Lung (tissue), 12 donors: ENCODE measurements around the gene MRPL50. TPM values are rescaled to one million over a fixed set of nuclear protein-coding genes. Genes with fewer than 3 reads are reported as not detected.

Experiments
- ATAC-seq: fragments of 200-7000 bp; cut with Tn5 transposase; one replicate; pipeline ENCODE4 v1.9.1; 2020; ENCODE audit warnings: moderate number of reproducible peaks; ENCODE audit not compliant: insufficient read depth, low FRiP score
- DNase-seq, 3 donors: peaks; one replicate each; pipeline ENCODE4 v3.0.0-alpha.2; 2013 to 2017
- H3K27ac ChIP-seq, 2 donors: one replicate each; pipeline ENCODE4 v1.5.1; 2013; ENCODE audit warnings: mild to moderate bottlenecking in 2 of 2, moderate library complexity in 2 of 2, control low read depth in 1 of 2, inconsistent platforms in 1 of 2, low read depth in 1 of 2, low read length in 1 of 2
- H3K27me3 ChIP-seq, 3 donors: one replicate each; pipeline ENCODE4 v1.5.1; 2013; ENCODE audit warnings: low read length in 2 of 3; ENCODE audit not compliant: control insufficient read depth in 3 of 3, insufficient read depth in 3 of 3
- H3K36me3 ChIP-seq, 4 donors: one replicate each; pipeline ENCODE4 v1.5.1; 2013; ENCODE audit warnings: low read length in 4 of 4, mild to moderate bottlenecking in 1 of 4, moderate library complexity in 1 of 4; ENCODE audit not compliant: control insufficient read depth in 4 of 4, insufficient read depth in 4 of 4
- H3K4me1 ChIP-seq, 5 donors: one replicate each; pipeline ENCODE4 v1.5.1; 2013; ENCODE audit warnings: low read length in 5 of 5, mild to moderate bottlenecking in 2 of 5, moderate library complexity in 1 of 5; ENCODE audit not compliant: control insufficient read depth in 5 of 5, insufficient read depth in 5 of 5
- H3K4me3 ChIP-seq: one replicate; pipeline ENCODE4 v1.5.1; 2013; ENCODE audit warnings: mild to moderate bottlenecking, control low read depth, moderate library complexity
- H3K9ac ChIP-seq, 2 donors: one replicate each; pipeline ENCODE4 v1.5.1; 2013; ENCODE audit warnings: low read length in 2 of 2, control low read depth in 1 of 2; ENCODE audit not compliant: insufficient read depth in 1 of 2
- H3K9me3 ChIP-seq, 4 donors: one replicate each; pipeline ENCODE4 v1.5.1; 2013; ENCODE audit warnings: low read length in 3 of 4, mild to moderate bottlenecking in 1 of 4, moderate library complexity in 1 of 4; ENCODE audit not compliant: control insufficient read depth in 4 of 4, insufficient read depth in 3 of 4
- CTCF ChIP-seq: IDR thresholded peaks from 2 replicates; pipeline ENCODE4 v1.5.1; 2012; ENCODE audit warnings: mild to moderate bottlenecking; ENCODE audit errors: control extremely low read depth, extremely low read depth
- WGBS, 2 donors: extraction: QIAGEN DNeasy Blood & Tissue Kit; methylation state at CpG; one replicate each; pipeline ENCODE4 v1.1.7; 2013; 5-methylcytosine and 5-hydroxymethylcytosine counted together
- polyA plus RNA-seq, 2 donors: library from polyadenylated mRNA; stranded (reverse); fragments of 200-250 nt; gene quantifications; one replicate each; pipeline ENCODE4 v1.2.1, GENCODE V29; 2013
- total RNA-seq, 2 donors: library from RNA; depleted of rRNA in 1 of 2; stranded (reverse); fragments of >200 nt in 1 of 2; gene quantifications; one replicate each; pipeline ENCODE4 v1.2.1, GENCODE V29; 2014 to 2021
- donor health status: control.
- donor health status: control.
- donor health status: Bipolar disorder and iron deficiency.
- donor health status: healthy.
- donor health status: DM: yes; HTN: yes; CAD: no.

Gene MRPL50
- total and polyA plus RNA-seq, 4 donors, result 7.9 to 23.0 (median 8.8) TPM

GRCh38 chr9:101369884-101370531 is 28.4 kb downstream of the MRPL50 start:
- H3K9ac ChIP-seq, result no peak overlapping the region
- no peak for TF ChIP-seq CTCF

GRCh38 chr9:101369286-101369685 is 29.1 kb downstream of the MRPL50 start:
- 76 to 100% methylated on average over 2 of the region's 2 CpGs for WGBS, 2 donors

More at GRCh38 chr9:101369884-101370531, 28.4 kb downstream of the MRPL50 start:
- DNase-seq (no peak), ATAC-seq (no peak)
- no peaks in the 10 kb centered on the region for H3K36me3 ChIP-seq
- H3K27me3 ChIP-seq, result no peaks in the 10 kb centered on the region
- WGBS, 2 donors, result 74 to 78% methylated on average over 2 of the region's 2 CpGs
- H3K27ac ChIP-seq, result no peak overlapping the region
- peaks cover 0 to 10% (median 0%) of the 10 kb centered on the region in 5 donors for H3K4me1 ChIP-seq
- H3K9me3 ChIP-seq, result no peaks in the 10 kb centered on the region
- H3K4me3 ChIP-seq, result no peak overlapping the region

GRCh38 chr9:101367323-101367722 is 31.1 kb downstream of the MRPL50 start:
- no peak for TF ChIP-seq CTCF
- 90 to 94% methylated on average over 3 of the region's 3 CpGs for WGBS, 2 donors
- ATAC-seq, result no peak

More at GRCh38 chr9:101369286-101369685, 29.1 kb downstream of the MRPL50 start:
- DNase-seq (no peak), ATAC-seq (no peak)
- Histone ChIP-seq H3K4me1 (peaks cover 0 to 10% (median 0%) of the 10 kb centered on the region in 5 donors), H3K27me3 (no peaks in the 10 kb centered on the region), H3K9me3 (no peaks in the 10 kb centered on the region), H3K9ac (no peak overlapping the region), H3K27ac (no peak overlapping the region), H3K4me3 (no peak overlapping the region), H3K36me3 (no peaks in the 10 kb centered on the region)
- no peak for TF ChIP-seq CTCF

More at GRCh38 chr9:101367323-101367722, 31.1 kb downstream of the MRPL50 start:
- no peak overlapping the region for H3K9ac ChIP-seq
- no peak for DNase-seq
- no peaks in the 10 kb centered on the region for H3K9me3 ChIP-seq
- peaks cover 0 to under 1% (median 0%) of the 10 kb centered on the region in 5 donors for H3K4me1 ChIP-seq
- no peaks in the 10 kb centered on the region for H3K36me3 ChIP-seq
- H3K27me3 ChIP-seq, result no peaks in the 10 kb centered on the region
- no peak overlapping the region for H3K27ac ChIP-seq
- H3K4me3 ChIP-seq, result no peak overlapping the region
